ENCODE results near the gene FAM240B. TPM values are rescaled to one million over a fixed set of nuclear protein-coding genes. Genes with fewer than 3 reads are reported as not detected.
A peak's percentile ranks its signal among the peaks of the same experiment; 100 is the strongest.

The FAM240B gene
- polyA plus RNA-seq, 3 donors, result 0.10 to 0.23 TPM; not detected in 1

DNA sequence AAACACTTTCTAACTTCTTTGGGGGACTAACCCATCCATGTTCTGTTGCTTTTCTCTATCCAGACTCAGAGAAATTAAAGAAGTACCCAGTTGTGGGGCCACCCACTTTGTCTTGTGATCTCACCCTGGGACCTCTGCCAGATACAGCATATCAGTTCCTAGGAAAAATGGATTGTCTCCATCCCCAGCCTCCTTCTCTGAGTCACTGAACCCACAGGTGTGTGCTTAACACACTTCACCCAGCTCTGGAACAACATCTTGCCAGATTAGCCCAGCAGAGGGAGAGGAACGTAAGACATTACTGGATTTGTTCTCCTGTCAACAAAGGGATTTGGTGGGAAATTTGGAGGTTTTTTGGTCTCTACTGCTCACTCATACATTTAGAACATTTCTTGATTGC lies 19.2 kb downstream of the FAM240B start:
- DNase-seq, result no peak

DNA sequence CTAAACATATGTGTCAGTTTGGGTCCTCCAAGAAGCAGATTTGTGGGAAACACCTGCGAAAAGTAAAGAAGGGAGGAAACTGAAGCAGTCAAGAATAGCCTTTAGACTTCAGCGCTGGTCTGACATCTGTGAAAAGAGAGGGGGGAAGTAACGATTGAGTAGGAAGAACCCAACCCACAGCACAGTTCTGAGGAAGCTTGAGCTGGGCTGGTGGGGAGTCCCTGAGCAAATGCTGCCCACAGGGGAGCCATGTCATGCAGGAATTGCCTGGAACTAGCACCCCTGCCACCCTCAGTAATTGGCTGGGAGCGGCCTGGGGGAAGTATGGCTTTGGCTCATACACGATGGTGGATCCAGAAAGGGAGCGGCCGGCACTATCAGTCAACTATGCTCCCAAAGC lies 20.6 kb downstream of the FAM240B start:
- DNase-seq, result no peak

DNA sequence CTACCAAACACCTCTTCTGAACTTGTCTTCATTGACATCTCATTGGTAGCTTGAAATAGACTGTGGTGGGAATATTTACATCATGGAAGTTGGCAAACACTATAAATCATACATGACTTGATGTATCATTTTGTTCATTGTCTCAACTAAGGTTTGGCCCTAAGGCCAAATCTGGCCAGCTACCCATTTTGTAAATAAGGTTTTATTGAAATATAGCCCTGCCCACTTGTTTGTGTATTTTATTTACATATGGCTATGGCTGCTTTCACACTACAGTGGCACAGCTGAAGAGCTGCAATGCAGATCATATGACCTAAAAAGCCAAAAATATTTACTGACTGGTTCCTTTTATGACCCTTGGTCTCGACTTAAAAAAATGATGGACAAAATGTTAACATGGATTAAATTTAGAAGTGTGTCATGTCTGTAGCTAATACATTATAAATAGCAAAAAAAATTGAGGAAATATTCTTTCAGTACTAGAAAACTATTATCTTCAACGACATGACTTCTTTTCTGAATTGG lies 22.1 kb downstream of the FAM240B start:
- DNase-seq, result no peak

DNA sequence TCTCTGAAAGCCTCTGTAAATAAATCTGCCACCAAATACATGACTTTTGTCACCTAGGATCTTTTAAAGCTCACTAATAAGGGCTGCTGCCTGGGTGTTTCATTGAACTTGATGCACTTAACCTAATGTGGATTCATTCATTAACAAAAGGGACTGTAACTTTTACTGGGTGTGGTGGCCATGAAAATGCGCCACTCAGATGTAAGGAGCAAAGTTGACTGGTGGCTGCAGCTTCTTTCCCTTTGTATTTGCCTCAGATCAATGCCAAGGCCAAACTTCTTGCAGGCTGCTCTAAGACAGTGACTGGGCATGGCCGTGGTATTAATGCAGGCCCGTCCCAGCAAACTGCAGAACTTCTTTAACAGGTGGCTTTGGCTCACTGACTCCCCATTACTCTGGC lies 22.9 kb downstream of the FAM240B start:
- DNase-seq, result no peak

DNA sequence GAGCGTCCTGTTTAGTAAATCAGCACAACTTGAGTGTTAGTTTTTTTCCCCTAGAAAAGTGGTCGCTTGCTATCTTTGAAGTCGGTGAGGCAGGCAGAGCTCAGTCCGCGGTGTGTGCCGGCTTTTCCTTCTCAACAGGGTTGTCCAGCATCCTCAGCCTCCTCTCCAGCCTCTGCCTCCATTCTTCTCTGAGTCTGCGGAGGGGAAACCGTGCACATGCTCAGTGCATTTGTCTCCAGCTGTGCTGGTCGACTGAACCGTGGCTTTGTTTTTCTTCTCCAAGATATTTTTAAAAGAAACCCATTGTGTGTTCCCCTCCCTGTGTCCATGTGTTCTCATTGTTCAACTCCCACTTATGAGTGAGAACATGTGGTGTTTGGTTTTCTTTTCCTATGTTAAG lies 25.3 kb downstream of the FAM240B start:
- no peak for DNase-seq

DNA sequence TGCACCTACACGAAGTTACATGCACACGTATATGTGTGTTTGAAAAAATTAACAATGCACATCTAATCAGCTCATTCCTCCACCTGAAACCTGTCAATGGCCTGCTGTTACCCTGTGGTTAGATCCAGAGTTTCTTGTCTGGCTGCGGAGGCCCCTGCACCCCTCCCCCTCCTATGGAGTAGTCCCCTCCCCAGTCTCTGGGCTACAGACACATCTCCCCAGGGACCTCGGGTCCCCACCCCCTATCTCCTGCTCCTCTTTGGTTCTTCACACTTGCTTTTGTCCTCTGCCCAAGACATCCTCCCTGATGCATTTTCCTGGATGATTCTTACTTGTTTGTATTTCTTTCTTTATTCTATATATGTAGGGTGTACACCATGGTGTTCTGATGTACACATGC lies 27.2 kb downstream of the FAM240B start:
- no peak for DNase-seq

DNA sequence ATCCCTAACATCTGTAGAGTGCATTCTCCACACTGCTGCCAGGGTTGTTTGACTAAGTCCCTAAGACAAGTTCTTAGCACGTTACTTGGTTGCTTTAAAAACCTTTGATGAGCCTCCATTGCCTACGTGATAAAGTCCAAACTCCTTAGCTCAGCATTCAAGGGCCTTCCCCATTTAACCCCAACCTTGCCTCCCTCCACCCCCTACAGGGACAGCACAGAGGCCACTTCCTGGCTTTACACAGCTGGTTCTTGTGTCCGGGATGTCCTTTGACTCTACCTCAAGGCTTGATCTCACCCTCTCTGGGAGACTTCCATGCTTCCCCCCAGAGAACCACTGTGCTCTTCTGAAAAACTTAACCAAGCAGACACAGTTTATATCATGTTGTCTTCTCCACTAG lies 29.4 kb downstream of the FAM240B start:
- no peak for DNase-seq

DNA sequence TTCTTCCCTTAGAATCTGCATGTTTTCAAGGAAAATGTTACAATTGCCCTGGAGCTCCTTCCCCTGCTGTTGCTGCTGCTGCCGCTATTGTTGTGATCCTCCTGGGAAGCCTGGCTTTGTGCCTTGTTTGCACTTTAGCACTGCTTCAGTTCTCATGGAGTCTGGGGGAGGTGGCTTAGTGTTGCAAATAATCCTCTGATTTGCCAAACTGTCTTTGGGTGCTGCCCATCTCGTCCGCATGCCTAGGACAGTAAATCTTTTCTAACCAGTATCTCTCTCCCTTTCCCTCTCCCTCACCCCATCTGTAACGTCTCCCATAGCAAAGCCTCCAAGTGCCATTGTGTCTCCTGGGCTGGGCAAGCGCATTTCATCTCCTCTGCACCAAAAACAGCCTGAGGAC lies 30.3 kb downstream of the FAM240B start:
- DNase-seq, result peak; percentile 42

DNA sequence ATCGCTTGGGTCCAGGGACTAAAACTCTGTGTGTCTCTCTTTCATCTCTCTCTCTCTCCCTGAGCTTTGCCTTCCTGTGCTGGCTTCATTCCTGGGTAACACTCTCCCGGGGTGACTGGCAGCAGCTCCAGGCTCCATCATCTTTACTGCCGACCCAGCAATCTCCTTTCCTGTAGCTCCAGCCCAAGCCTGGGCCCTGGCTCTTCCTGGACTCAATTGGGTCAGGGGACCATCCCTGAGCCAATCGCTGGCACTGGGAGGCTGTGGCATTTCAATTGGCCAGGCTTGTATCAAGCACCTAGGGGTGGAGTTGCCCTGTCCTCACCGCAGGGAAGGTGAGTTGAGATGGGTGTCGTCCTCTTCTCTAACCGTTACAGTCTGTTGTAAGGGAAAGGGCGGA lies 31.9 kb downstream of the FAM240B start:
- DNase-seq, result no peak

DNA sequence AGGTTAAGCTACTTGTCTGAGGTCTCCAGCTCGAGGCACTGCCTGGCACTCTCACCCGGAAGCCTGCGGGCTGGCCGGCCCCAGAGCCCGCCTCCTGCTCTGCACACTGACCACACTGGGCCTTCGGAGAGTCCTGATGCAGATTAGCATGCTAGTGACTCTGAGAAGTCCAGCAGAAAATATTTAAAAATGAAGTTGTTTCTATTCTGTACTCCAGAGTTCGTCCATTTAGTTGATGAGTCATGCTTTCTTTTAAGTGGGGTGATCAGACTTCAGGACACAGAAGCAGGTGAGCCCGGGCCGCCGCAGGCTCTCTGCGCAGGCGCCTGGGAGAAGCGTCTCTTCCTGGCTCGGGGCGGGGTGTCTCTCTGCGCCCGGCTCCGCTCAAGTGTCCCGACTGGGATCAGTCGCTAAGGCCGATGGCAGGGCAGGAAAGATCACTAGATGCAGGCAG lies 32.5 kb downstream of the FAM240B start:
- DNase-seq, result no peak

DNA sequence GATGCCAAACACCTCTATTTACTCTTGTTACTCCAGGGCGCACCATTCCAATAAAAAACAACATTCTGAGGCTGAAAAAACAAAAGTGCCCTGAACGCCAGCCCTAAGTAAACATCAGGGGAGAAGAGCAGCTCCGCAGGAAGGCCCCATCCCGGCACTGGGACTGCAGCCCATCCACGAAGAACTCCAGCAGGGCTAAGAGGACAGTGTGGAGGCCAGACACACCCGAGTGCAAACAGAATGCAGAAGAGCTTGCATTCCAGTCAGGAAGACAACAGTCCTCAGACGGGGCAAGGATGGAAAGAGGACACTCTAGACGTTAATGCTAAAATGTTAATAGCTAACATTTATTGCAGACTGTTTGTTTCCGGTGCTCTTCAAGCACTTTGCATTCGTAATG lies 33.0 kb downstream of the FAM240B start:
- no peak for DNase-seq

DNA sequence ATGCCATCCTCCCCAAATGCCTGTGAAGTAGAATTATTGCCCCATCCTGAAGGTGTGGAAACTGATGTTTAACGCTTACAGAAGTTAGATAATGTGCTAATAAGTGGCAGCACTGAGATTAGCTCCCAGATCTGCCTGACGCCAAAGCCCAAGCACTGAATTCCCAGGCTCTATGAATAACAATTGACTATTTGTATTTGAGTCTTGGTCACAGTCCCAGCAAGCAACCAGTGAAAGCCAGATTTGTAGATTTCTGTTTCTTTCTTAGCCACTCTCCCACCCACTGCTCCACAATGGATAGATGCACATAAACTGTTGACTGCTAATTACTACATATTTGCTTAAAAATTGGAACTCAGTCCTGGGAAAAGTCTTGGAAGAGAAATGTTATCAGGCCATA lies 34.4 kb downstream of the FAM240B start:
- DNase-seq, result no peak

DNA sequence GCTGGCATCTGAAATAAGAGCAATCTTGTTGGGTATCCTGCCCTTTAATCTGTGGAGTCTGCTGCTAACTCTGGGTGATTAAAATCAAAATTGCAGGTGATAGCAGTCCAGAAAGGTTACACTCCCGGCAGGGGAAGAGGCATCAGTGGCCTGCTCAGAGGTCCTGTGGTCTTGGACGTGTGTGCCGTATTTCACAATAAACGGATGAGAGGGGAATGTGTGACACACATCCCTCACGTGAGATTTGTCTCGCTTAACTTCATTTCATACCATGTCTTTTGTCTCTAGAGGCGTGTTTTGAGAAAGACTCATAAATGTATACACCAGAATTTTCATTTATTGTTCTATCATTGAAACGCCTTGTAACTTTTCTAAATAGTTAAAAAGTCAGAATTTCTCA lies 36.6 kb downstream of the FAM240B start:
- no peak for DNase-seq

DNA sequence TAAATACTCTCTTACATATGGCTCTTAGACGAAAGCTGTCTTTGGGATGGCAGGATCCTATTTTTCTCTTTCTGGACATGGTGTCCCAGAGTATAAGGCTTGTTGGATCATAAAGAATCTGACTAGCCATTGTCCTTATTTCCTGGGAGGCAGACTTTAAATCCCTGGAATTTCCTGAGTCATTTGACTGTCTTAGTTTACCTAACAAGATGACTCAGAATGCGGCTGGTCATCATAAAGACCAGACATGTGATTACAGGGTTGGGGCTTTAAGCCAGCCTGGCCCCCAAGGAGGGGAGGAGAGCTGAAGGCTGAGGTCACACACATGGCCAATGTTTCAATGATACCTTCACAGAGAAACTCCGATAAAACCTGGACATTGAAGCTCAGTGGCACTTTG lies 37.2 kb downstream of the FAM240B start:
- no peak for DNase-seq

DNA sequence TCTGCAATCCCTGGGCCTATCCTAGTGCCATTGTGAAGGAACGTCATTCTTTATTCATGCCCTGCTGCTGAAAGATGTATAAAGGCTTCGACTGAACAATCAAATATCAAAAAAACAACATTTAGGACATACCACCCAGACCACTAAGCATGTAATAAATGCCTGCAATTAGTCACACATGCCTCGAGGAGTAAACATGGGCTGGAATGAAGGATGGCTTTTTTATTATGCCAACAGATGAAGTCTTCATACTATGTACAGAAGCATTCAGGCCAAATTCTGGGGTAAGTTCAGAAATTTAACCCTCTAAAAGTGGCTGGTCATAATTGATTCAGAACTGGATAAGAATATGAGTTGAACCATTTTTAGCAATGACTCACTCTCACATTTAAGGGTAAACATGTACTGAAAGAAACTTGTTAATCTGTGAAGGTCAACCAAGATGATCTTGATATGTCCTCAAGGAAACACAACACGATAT lies 38.1 kb downstream of the FAM240B start:
- DNase-seq, result no peak

DNA sequence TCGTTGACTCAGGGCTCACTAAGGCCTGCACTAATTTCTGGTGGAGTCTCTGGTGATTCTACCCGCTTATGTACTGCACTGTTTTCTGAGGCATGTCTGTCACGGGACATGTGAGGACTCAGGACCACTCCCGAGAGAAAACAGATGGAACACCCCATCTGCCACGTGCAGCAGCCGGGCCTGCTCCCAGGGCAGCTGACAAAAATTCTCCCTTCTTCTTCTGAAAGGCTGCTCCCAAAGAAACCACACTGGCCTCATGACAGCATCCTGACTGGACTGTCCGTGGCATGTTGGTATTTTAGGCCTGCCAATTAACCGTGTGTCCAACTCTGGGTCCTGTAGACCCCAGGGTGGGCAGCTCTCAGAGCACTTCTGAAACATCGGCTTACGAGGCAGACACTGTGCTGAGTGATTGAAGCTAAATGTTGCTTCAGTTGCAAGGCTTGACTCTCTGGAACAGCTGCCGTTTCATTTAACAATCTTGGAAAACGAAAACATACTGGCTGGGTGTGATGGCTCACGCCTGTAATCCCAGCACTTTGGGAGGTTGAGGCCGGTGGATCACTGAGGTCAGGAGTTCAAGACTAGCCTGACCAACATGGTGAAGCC lies 39.0 kb downstream of the FAM240B start:
- no peak for DNase-seq

DNA sequence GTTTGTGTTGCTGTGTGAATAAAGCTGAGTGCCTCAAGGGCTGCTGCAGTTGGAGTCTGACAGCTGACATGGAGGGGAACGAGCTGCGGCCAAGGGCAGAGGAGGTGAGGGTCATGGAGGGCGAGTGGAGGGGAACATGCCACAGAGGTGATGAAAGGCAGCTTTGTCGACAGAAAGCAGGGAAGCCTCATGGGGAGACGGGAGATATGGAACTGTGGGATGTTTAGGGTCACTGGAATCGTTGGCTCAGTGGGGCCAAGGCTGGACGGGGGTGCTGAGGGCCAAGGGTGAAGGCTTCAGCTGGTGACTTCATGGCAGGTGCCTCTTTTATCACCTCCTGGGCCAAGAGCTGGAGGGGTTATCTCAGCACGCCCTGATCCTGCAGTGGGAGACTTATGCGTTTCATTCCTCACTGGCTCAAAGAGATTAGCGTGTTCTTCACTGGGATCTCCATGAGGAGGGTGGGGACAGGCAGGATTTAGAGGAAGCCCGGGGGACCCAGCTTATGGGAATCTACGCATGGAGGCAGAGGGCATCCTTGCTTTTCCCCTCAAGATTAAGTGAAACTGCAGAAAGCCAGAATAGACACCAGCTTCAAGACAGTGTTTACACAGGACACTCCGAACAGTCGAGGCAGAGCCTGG lies 42.2 kb downstream of the FAM240B start:
- DNase-seq, result no peak

DNA sequence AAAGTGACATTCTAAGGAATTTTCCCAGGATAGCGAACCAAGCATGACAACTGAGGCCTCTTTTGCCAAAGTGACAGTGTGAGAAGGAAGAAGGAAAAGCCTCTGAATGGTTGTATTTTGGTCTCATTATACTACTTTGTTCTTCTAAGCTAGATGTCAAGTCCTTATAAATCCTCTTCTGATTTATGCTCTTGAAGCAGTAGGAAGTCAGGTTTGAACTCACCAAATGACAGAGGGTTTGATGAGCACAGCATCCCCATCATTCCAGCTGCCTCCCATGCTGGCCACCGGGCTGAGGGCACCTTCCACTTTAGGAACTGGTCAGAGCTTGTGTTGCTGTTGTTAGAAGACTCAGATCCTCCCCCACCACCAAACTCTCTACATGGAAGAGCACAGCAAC lies 44.1 kb downstream of the FAM240B start:
- no peak for DNase-seq

DNA sequence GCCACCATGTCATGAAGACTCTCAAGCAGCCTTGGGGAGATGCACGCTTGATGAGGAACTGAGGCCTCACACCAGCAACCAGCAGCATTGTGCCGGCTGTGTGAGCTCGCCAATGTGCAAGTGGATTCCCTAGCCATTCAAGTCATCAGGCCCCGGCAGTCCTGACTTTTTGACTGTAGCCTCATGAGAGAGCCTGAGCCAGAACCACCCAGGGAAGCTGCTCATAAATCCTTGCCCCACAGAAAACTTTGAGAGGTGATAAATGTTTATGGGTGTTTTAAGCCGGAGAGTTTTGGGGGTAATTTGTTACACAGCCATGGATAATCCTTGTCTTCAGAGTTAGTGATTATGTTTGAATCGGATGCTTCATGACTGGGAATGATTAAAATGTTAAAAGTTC lies 44.7 kb downstream of the FAM240B start:
- no peak for DNase-seq

DNA sequence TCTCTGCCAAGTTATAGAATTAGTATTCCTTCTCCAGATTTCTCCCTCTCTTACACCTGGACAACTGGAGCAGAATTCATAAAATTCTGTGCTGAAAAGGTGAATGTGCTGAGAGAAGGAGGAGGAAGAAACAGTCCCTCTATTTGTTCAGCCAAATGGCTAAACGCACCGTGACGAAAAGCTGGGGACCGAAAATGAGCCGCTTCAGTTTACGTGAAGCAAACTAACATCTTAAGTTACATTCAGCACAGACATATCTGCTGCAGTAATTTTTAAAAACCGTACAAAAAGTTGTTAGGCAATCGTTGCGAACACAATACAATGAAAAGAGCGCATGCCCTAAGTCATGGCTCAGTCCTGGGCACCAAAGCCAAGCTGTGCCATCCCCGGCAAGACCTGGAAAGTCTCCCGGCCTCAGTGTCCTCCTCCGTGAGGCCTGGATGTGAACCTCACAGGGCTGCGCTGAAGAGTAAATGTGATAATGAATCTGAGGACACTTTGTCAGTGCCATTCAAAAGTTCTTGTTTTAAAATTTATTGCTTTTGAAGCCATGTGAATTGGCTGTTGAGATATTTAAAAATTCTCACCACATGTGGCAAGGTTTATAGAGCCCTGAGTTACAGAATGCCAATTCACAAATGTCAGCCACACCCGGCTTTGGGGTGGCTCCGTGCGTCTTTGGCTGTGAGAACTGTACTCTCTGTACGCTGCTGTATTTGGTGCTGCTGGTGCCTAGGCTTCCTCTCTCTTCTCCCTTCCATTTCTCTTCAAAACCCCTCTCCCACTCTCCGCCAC lies 46.3 kb downstream of the FAM240B start:
- DNase-seq, result no peak

DNA sequence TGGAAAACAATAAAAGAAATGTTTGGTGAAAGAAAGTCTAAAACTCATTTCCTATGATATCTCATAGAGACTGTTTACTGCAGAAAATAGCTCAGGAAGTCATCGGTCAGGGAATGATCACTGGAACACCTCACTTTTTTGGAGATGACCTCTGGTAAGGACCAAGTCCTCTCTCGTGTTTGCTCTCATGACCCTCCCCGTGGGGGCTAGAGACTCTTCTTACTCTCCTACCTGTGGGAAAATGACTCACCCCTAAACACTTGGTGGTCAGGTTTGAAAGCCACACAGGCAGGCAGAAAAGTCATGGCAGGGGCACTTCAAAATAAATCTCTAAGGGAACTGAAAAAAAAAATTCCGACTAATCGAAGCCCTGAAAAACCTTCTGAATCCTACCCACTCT lies 48.2 kb downstream of the FAM240B start:
- DNase-seq, result no peak

DNA sequence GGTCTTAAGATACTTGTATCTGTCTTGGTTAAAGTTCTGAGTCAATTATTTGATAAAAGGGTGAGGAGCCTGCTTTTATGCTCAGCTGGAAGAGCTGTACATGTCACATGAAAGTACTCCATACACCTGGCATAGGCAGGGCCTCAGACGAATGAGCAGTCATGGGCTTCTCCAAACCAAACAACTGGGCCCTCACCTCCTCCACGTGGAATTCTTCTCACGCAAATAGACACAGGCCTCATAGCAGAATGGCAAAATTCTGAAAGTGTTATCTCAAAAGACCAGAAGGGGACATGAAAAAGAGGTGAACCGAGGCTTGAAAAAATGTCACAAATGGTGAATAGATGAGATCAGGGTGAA lies 48.6 kb downstream of the FAM240B start:
- no peak for DNase-seq
